ENCODE results near the gene NANP. TPM values are rescaled to one million over a fixed set of nuclear protein-coding genes. Genes with fewer than 3 reads are reported as not detected.

Gene NANP
- polyA plus RNA-seq, 1 of the 3 experiments (the other 2 are of a cell fraction) = 1.9 TPM

DNA sequence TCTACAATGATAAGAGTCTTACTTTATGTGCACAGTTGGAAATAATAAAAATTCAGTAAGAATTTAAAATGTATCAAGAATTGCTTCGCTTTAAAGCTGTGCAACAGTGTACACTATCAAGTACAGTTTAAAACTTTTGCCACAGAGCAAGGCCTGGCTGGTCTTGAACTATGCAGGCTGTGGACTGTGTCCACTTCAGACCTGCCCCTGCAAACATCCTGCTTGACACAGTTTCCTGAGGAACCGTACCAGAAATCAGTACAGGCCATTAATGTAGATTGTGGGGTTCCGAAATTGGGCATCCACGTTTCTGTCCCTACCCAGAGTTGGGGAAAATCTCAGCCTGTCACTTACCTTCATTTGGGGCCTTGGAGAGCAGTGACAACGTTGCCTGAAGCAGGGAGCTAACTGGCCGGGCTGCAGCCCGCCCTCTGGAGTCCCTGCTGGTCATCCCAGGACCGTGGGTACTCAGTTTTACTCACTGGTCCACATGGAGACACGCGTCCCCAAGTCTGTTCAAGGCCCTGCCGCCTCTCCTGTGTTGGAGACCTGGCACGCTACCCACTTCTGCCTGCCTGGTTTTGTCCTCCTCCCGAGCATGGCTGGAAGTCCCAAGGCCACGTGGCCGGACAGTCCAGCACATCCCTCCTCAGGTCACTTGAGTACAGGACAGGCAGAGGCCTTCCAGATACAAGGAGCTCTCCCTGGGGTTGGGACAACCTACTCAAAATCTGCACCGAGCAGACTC, 46.9 kb downstream of the NANP start (continued):
- TF ChIP-seq, protein P1, sequence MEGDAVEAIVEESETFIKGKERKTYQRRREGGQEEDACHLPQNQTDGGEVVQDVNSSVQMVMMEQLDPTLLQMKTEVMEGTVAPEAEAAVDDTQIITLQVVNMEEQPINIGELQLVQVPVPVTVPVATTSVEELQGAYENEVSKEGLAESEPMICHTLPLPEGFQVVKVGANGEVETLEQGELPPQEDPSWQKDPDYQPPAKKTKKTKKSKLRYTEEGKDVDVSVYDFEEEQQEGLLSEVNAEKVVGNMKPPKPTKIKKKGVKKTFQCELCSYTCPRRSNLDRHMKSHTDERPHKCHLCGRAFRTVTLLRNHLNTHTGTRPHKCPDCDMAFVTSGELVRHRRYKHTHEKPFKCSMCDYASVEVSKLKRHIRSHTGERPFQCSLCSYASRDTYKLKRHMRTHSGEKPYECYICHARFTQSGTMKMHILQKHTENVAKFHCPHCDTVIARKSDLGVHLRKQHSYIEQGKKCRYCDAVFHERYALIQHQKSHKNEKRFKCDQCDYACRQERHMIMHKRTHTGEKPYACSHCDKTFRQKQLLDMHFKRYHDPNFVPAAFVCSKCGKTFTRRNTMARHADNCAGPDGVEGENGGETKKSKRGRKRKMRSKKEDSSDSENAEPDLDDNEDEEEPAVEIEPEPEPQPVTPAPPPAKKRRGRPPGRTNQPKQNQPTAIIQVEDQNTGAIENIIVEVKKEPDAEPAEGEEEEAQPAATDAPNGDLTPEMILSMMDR (IDR thresholded peaks at IDR 0.05) = no peak
- TF ChIP-seq SMC3 (IDR thresholded peaks at IDR 0.05; ENCODE audit: low read depth, low read length) = no peak

DNA sequence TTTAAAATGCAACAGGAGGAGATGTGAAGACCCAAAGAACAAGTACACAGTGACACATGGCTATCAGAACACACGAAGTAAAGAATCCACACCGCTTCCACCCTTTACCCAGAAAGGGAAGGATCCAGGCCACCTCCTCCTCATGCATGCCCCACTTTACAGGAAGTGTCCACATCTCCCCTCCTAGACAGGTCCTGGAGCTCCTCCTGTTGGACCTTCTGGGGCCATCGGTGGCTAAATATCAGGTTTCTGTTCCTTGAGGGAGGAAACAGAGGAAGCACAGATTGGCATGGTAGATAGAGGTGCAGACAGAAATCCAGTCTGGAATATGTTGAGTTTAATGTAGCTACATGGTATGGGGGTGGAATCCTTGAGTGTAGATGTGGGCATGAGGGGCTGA, 49.4 kb downstream of the NANP start:
- TF ChIP-seq TCF12 (IDR thresholded peaks at IDR 0.05) = no peak
- TF ChIP-seq NFIC (IDR thresholded peaks at IDR 0.05; ENCODE audit: borderline replicate concordance) = no peak
- peak; percentile 58 for TF ChIP-seq RAD21 (IDR thresholded peaks at IDR 0.05; ENCODE audit: low read length)
- TF ChIP-seq, protein P1 (IDR thresholded peaks at IDR 0.05) = peak; percentile 43
- ChIA-PET POLR2A (interaction anchor here (0.7 kb wide), 1 partner anchor 10 kb away, joined by 3 read pairs; no protein-coding TSS in a partner anchor), CTCF (interaction anchor here (0.6 to 1.4 kb wide), 6 partner anchors 32 to 175 kb away, joined by 3 to 4 read pairs (median 3); no protein-coding TSS in a partner anchor)
- Histone ChIP-seq H2AFZ (ENCODE audit: low read depth) (no peak overlapping the region), H3K9me2 (no peaks in the 10 kb centered on the region), H3F3A (replicated peaks; ENCODE audit: insufficient read depth) (no peaks in the 10 kb centered on the region), H3K4me2 (no peak overlapping the region), H3K79me2 (ENCODE audit: insufficient read depth) (peaks cover 98% of the 10 kb centered on the region), H3K4me1 (ENCODE audit: control insufficient read depth in 1 of 2, insufficient read depth in 2 of 2, low read depth in 1 of 2, low read length in 1 of 2) (peaks cover 4 to 8% of the 10 kb centered on the region in 2 experiments; a peak in 1 of 4 replicates), H3K36me3 (replicated peaks in 1 of 2; ENCODE audit: control insufficient read depth in 1 of 2, insufficient read depth in 2 of 2, low read length in 1 of 2) (peaks cover 0 to 4% of the 10 kb centered on the region in 2 experiments), H3K9me3 (no peaks in the 10 kb centered on the region), H3K9ac (no peak overlapping the region), H3K27ac (ENCODE audit: low read depth in 2 of 2, low read length in 1 of 2) (no peak overlapping the region), H3K27me3 (ENCODE audit: insufficient read depth) (no peaks in the 10 kb centered on the region), H3K4me3 (ENCODE audit: low read depth in 2 of 2, low read length in 1 of 2) (no peak overlapping the region), H4K20me1 (ENCODE audit: insufficient read depth) (peaks cover 14% of the 10 kb centered on the region; the same call in 1 of the 2 replicates)
- DNase-seq = peak; percentile 46
- WGBS (ENCODE audit: low lambda C conversion rate) = 73% methylated on average over 3 of the region's 3 CpGs

DNA sequence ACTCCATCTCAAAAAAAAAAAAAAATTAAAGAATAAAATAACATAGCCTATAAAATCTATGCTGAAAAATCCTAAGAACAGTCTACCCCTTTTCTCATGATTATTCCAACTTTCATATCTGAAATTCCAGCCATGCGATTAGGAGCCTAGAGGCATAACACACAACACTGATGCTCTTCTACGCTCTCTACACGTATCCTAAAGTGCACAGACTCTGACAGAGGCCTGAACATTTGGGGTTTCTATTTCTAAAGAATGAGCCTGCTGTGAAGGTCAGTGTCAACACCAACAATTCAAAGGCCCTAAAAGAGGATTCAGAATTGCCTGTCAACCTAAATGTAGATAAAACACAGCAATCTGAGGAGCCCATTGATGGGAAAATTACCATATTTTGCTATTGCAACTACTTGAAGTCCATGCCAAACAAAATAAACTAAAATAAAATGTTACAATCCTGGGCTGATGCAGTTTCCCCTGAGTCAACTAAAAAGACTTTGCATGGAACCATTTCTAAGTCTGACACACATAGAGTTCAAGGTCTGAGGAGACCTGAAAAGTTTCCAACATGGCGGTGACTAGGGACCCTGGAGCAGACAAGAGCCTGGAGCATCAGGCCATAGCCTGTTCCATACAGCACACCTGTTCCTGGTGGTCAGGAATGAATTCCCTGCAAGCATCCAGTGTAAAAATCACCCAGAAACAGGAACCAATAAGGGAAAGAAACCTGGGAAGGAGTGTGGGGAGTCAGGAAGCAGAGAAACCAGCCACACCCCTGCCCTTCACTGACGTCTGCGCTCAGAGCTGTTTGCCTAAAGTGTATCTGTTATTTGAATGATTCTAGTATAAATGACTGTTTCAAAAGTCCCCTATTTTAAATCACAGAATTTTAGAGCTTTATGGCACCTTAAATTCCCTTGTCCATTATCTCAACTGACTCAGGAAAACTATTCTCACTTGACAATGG, 50.2 kb downstream of the NANP start:
- Histone ChIP-seq H2AFZ (ENCODE audit: low read depth) (no peak overlapping the region), H3K4me3 (ENCODE audit: low read depth in 2 of 2, low read length in 1 of 2) (no peak overlapping the region), H3K9me2 (no peaks in the 10 kb centered on the region), H3K79me2 (ENCODE audit: insufficient read depth) (peaks cover 94% of the 10 kb centered on the region), H3K9ac (no peak overlapping the region), H3F3A (replicated peaks; ENCODE audit: insufficient read depth) (no peaks in the 10 kb centered on the region), H3K36me3 (replicated peaks in 1 of 2; ENCODE audit: control insufficient read depth in 1 of 2, insufficient read depth in 2 of 2, low read length in 1 of 2) (peaks cover 0 to 4% of the 10 kb centered on the region in 2 experiments), H3K4me1 (ENCODE audit: control insufficient read depth in 1 of 2, insufficient read depth in 2 of 2, low read depth in 1 of 2, low read length in 1 of 2) (peaks cover 4 to 8% of the 10 kb centered on the region in 2 experiments; a peak in 1 of 4 replicates), H3K9me3 (no peaks in the 10 kb centered on the region), H4K20me1 (ENCODE audit: insufficient read depth) (peaks cover 14% of the 10 kb centered on the region; the same call in 1 of the 2 replicates), H3K4me2 (peak overlapping the region; percentile 29; the same call in 1 of the 2 replicates), H3K27me3 (ENCODE audit: insufficient read depth) (no peaks in the 10 kb centered on the region), H3K27ac (ENCODE audit: low read depth in 2 of 2, low read length in 1 of 2) (0 out of 4 replicates have a peak overlapping the region, but pooled peaks of 1 of the 2 experiments have one; percentile 15)
- TF ChIP-seq, protein P2, sequence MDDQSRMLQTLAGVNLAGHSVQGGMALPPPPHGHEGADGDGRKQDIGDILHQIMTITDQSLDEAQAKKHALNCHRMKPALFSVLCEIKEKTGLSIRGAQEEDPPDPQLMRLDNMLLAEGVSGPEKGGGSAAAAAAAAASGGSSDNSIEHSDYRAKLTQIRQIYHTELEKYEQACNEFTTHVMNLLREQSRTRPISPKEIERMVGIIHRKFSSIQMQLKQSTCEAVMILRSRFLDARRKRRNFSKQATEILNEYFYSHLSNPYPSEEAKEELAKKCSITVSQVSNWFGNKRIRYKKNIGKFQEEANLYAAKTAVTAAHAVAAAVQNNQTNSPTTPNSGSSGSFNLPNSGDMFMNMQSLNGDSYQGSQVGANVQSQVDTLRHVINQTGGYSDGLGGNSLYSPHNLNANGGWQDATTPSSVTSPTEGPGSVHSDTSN (IDR thresholded peaks at IDR 0.05) = no peak
- no peak for TF ChIP-seq POLR2AphosphoS5 (IDR thresholded peaks at IDR 0.05; ENCODE audit: low read depth, low read length)
- TF ChIP-seq RXRA (IDR thresholded peaks at IDR 0.05; ENCODE audit: borderline replicate concordance, low read depth) = no peak
- TF ChIP-seq, protein P3, sequence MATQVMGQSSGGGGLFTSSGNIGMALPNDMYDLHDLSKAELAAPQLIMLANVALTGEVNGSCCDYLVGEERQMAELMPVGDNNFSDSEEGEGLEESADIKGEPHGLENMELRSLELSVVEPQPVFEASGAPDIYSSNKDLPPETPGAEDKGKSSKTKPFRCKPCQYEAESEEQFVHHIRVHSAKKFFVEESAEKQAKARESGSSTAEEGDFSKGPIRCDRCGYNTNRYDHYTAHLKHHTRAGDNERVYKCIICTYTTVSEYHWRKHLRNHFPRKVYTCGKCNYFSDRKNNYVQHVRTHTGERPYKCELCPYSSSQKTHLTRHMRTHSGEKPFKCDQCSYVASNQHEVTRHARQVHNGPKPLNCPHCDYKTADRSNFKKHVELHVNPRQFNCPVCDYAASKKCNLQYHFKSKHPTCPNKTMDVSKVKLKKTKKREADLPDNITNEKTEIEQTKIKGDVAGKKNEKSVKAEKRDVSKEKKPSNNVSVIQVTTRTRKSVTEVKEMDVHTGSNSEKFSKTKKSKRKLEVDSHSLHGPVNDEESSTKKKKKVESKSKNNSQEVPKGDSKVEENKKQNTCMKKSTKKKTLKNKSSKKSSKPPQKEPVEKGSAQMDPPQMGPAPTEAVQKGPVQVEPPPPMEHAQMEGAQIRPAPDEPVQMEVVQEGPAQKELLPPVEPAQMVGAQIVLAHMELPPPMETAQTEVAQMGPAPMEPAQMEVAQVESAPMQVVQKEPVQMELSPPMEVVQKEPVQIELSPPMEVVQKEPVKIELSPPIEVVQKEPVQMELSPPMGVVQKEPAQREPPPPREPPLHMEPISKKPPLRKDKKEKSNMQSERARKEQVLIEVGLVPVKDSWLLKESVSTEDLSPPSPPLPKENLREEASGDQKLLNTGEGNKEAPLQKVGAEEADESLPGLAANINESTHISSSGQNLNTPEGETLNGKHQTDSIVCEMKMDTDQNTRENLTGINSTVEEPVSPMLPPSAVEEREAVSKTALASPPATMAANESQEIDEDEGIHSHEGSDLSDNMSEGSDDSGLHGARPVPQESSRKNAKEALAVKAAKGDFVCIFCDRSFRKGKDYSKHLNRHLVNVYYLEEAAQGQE (IDR thresholded peaks at IDR 0.05; ENCODE audit: low read depth, low read length) = no peak
- ChIA-PET CTCF (interaction anchor here (0.9 to 1.4 kb wide), 4 partner anchors 33 to 174 kb away, joined by 3 to 4 read pairs (median 3); no protein-coding TSS in a partner anchor), POLR2A (no interaction called here)
- no peak for DNase-seq
- WGBS (ENCODE audit: low lambda C conversion rate) = 93% methylated on average over 6 of the region's 6 CpGs

All from SK-N-SH (cell line).